HCT116 (cell line): Measurements from ENCODE around the gene FGF19.

Experiments
- CEBPB ChIP-seq: IDR thresholded peaks from 2 replicates; pipeline ENCODE4 v1.6.1; 2012; ENCODE audit warnings: low read depth
- CTCF ChIP-seq, 3 experiments: fragments of 200-600 bp in 1 of 3; sonication (generic) in 1 of 3; IDR thresholded peaks in 2 of 3; conservative IDR thresholded peaks in 1 of 3; 2 replicates each; pipeline ENCODE4 v1.5.1; 2012 to 2017; ENCODE audit warnings: low read depth in 2 of 3, low read length in 2 of 3, antibody characterized with exemption in 1 of 3, borderline replicate concordance in 1 of 3, control low read depth in 1 of 3, mild to moderate bottlenecking in 1 of 3, mixed read lengths in 1 of 3, mixed run types in 1 of 3, moderate library complexity in 1 of 3; ENCODE audit not compliant: insufficient read depth in 1 of 3
- ELF1 ChIP-seq: IDR thresholded peaks from 2 replicates; pipeline ENCODE4 v1.6.1; 2012; ENCODE audit warnings: low read depth, borderline replicate concordance
- JUND ChIP-seq: IDR thresholded peaks from 2 replicates; pipeline ENCODE4 v1.6.1; 2012
- POLR2A ChIP-seq: IDR thresholded peaks from 2 replicates; pipeline ENCODE4 v1.7.0; 2011; ENCODE audit warnings: borderline replicate concordance; ENCODE audit not compliant: insufficient read depth, insufficient read length; ENCODE audit errors: extremely low read depth
- SIN3A ChIP-seq: IDR thresholded peaks from 2 replicates; pipeline ENCODE4 v1.6.1; 2012; ENCODE audit warnings: low read depth
- SRF ChIP-seq: IDR thresholded peaks from 2 replicates; pipeline ENCODE4 v1.6.1; 2012; ENCODE audit warnings: low read depth
- ZNF274 ChIP-seq: fragments of 200-500 bp; sonication (Bioruptor generic); IDR thresholded peaks from 2 replicates; pipeline ENCODE4 v1.6.1; 2014; ENCODE audit warnings: mild to moderate bottlenecking, low read depth, low read length, inconsistent platforms
- TF ChIP-seq, protein P1 (sequence below): IDR thresholded peaks from 2 replicates; pipeline ENCODE4 v1.6.1; 2012; ENCODE audit warnings: low read depth

- TF ChIP-seq POLR2A, result no peak
- no peak for TF ChIP-seq CTCF (IDR thresholded peaks at IDR 0.05 in 2 of 3, conservative IDR thresholded peaks at IDR 0.05 in 1 of 3; ENCODE audit: borderline replicate concordance in 1 of 3, insufficient read depth in 1 of 3, low read depth in 2 of 3, low read length in 2 of 3)
- no peak for TF ChIP-seq ELF1
- TF ChIP-seq, protein P1, sequence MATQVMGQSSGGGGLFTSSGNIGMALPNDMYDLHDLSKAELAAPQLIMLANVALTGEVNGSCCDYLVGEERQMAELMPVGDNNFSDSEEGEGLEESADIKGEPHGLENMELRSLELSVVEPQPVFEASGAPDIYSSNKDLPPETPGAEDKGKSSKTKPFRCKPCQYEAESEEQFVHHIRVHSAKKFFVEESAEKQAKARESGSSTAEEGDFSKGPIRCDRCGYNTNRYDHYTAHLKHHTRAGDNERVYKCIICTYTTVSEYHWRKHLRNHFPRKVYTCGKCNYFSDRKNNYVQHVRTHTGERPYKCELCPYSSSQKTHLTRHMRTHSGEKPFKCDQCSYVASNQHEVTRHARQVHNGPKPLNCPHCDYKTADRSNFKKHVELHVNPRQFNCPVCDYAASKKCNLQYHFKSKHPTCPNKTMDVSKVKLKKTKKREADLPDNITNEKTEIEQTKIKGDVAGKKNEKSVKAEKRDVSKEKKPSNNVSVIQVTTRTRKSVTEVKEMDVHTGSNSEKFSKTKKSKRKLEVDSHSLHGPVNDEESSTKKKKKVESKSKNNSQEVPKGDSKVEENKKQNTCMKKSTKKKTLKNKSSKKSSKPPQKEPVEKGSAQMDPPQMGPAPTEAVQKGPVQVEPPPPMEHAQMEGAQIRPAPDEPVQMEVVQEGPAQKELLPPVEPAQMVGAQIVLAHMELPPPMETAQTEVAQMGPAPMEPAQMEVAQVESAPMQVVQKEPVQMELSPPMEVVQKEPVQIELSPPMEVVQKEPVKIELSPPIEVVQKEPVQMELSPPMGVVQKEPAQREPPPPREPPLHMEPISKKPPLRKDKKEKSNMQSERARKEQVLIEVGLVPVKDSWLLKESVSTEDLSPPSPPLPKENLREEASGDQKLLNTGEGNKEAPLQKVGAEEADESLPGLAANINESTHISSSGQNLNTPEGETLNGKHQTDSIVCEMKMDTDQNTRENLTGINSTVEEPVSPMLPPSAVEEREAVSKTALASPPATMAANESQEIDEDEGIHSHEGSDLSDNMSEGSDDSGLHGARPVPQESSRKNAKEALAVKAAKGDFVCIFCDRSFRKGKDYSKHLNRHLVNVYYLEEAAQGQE, result no peak
- no peak for TF ChIP-seq SIN3A
- TF ChIP-seq ZNF274, result no peak
- no peak for TF ChIP-seq CEBPB
- TF ChIP-seq JUND, result no peak
- TF ChIP-seq SRF, result no peak
Measured at GRCh38 chr11:69698362-69698761, 5.5 kb downstream of the FGF19 start.
